Liver (tissue), 3 donors: Measurements from ENCODE around the gene TTLL4.

ENCODE experiments used
- CTCF ChIP-seq: fragments of 150-350 bp; IDR thresholded peaks from 2 replicates; pipeline ENCODE4 v1.5.1; 2017; ENCODE audit warnings: improper control_type of control experiment, low read depth, low read length; ENCODE audit not compliant: missing input control
- GABPA ChIP-seq, 2 donors: IDR thresholded peaks in 1 of 2; conservative IDR thresholded peaks in 1 of 2; 2 replicates each; pipeline ENCODE4 v1.6.1; 2016; ENCODE audit warnings: antibody characterized with exemption in 2 of 2, mild to moderate bottlenecking in 1 of 2, moderate library complexity in 1 of 2
- MAX ChIP-seq: IDR thresholded peaks from 2 replicates; pipeline ENCODE4 v1.6.1; 2016; ENCODE audit warnings: antibody characterized with exemption
- RXRA ChIP-seq, 2 donors: IDR thresholded peaks; 2 replicates each; pipeline ENCODE4 v1.6.1; 2017 to 2018; ENCODE audit warnings: antibody characterized with exemption in 2 of 2, mild to moderate bottlenecking in 1 of 2
- TF ChIP-seq, protein P1 (sequence below): IDR thresholded peaks from 2 replicates; pipeline ENCODE4 v1.6.1; 2016; ENCODE audit warnings: antibody characterized with exemption
- TF ChIP-seq, protein P2 (sequence below): IDR thresholded peaks from 2 replicates; pipeline ENCODE4 v1.6.1; 2016; ENCODE audit warnings: antibody characterized with exemption, mild to moderate bottlenecking
- donor health status: healthy.
- donor health status: healthy.

GRCh38 chr2:218716070-218716469, 5.4 kb downstream of the TTLL4 start:
- TF ChIP-seq CTCF = no peak
- TF ChIP-seq, protein P1, sequence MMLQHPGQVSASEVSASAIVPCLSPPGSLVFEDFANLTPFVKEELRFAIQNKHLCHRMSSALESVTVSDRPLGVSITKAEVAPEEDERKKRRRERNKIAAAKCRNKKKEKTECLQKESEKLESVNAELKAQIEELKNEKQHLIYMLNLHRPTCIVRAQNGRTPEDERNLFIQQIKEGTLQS = no peak
- TF ChIP-seq, protein P2, sequence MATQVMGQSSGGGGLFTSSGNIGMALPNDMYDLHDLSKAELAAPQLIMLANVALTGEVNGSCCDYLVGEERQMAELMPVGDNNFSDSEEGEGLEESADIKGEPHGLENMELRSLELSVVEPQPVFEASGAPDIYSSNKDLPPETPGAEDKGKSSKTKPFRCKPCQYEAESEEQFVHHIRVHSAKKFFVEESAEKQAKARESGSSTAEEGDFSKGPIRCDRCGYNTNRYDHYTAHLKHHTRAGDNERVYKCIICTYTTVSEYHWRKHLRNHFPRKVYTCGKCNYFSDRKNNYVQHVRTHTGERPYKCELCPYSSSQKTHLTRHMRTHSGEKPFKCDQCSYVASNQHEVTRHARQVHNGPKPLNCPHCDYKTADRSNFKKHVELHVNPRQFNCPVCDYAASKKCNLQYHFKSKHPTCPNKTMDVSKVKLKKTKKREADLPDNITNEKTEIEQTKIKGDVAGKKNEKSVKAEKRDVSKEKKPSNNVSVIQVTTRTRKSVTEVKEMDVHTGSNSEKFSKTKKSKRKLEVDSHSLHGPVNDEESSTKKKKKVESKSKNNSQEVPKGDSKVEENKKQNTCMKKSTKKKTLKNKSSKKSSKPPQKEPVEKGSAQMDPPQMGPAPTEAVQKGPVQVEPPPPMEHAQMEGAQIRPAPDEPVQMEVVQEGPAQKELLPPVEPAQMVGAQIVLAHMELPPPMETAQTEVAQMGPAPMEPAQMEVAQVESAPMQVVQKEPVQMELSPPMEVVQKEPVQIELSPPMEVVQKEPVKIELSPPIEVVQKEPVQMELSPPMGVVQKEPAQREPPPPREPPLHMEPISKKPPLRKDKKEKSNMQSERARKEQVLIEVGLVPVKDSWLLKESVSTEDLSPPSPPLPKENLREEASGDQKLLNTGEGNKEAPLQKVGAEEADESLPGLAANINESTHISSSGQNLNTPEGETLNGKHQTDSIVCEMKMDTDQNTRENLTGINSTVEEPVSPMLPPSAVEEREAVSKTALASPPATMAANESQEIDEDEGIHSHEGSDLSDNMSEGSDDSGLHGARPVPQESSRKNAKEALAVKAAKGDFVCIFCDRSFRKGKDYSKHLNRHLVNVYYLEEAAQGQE = no peak
- no peak for TF ChIP-seq RXRA (IDR thresholded peaks at IDR 0.05)
- no peak for TF ChIP-seq GABPA (IDR thresholded peaks at IDR 0.05 in 1 of 2, conservative IDR thresholded peaks at IDR 0.05 in 1 of 2)
- TF ChIP-seq MAX = no peak
